PFSK-1 (cell line): Measurements from ENCODE around the gene UQCRFS1.

Experiments
- POLR2AphosphoS5 ChIP-seq: IDR thresholded peaks from 2 replicates; pipeline ENCODE4 v1.6.1; 2012; ENCODE audit warnings: low read depth, mild to moderate bottlenecking, control low read depth, low read length, moderate library complexity
- REST ChIP-seq, 2 experiments: IDR thresholded peaks; 2 replicates each; pipeline versions ENCODE4 v1.6.1 to v1.8.0; 2011 to 2012; ENCODE audit warnings: low read depth in 2 of 2, low read length in 2 of 2, control low read depth in 1 of 2, inconsistent platforms in 1 of 2, mild to moderate bottlenecking in 1 of 2, moderate library complexity in 1 of 2; ENCODE audit not compliant: insufficient read depth in 1 of 2
- TAF1 ChIP-seq: IDR thresholded peaks from 2 replicates; pipeline ENCODE4 v1.6.1; 2012; ENCODE audit warnings: low read length, control low read depth, borderline replicate concordance; ENCODE audit not compliant: insufficient read depth

DNA sequence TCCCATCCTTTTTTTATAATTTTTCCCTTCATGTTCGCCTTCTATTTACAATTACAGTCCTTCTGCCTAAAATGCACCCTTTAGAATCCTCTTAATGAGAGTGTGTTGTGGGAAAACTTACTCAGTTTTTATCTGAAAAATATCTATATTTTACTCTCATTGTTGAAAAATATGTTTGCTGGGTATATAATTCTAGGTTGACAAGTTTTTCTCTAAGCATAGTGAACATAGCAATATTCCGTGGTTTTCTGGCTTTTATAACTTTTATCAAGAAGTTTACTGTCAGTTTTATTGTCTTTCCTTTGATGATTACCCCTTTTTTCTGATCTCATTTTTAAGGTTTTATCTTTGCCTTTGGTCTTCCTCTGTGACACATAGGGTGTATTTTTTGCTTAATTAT lies 57.3 kb downstream of the UQCRFS1 start:
- no peak for TF ChIP-seq REST (IDR thresholded peaks at IDR 0.05; ENCODE audit: insufficient read depth in 1 of 2, low read depth in 2 of 2, low read length in 2 of 2)
- TF ChIP-seq POLR2AphosphoS5, result no peak
- TF ChIP-seq TAF1, result no peak
